SK-N-SH (cell line): ENCODE results near the gene PKDCC. TPM values are rescaled to one million over a fixed set of nuclear protein-coding genes. Genes with fewer than 3 reads are reported as not detected.

ENCODE experiments used
- CTCF ChIA-PET: fragments of 300-600, 350-600 bp; formaldehyde crosslinking; extraction: SDS; loops from one replicate; lab custom pipeline; 2021; lab: Yijun Ruan, JAX
- POLR2A ChIA-PET: fragments of 350-600 bp; sonication (Branson Sonifier 250); formaldehyde crosslinking; extraction: SDS; loops from one replicate; lab custom pipeline; 2020; ENCODE audit warnings: antibody characterized with exemption, inconsistent platforms; lab: Yijun Ruan, JAX
- DNase-seq: peaks from one replicate; pipeline ENCODE4 v3.0.0; 2012
- H2AFZ ChIP-seq: fragments of 200-600 bp; sonication (generic); 2 replicates; pipeline ENCODE4 v1.8.1; 2016; ENCODE audit warnings: antibody characterized with exemption, mild to moderate bottlenecking, low read depth
- H3F3A ChIP-seq: fragments of 200-600 bp; sonication (generic); replicated peaks from 2 replicates; pipeline ENCODE3; 2016; ENCODE audit warnings: antibody characterized with exemption, mild to moderate bottlenecking; ENCODE audit not compliant: insufficient read depth
- H3K27ac ChIP-seq, 2 experiments: fragments of 200-500 bp in 1 of 2; fragments of 200-600 bp in 1 of 2; sonication (Bioruptor generic) in 1 of 2; sonication (generic), shearing (Covaris generic) in 1 of 2; 2 replicates each; pipeline versions ENCODE4 v1.5.1 to v1.6.1; 2014 to 2016; ENCODE audit warnings: low read depth in 2 of 2, inconsistent platforms in 1 of 2, low read length in 1 of 2, mild to moderate bottlenecking in 1 of 2, mixed read lengths in 1 of 2
- H3K27me3 ChIP-seq: fragments of 200-600 bp; sonication (generic), shearing (Covaris generic); 2 replicates; pipeline ENCODE4 v1.6.1; 2016; ENCODE audit warnings: mixed run types; ENCODE audit not compliant: insufficient read depth
- H3K36me3 ChIP-seq, 2 experiments: fragments of 200-500 bp in 1 of 2; fragments of 200-600 bp in 1 of 2; sonication (Bioruptor generic) in 1 of 2; sonication (generic) in 1 of 2; replicated peaks in 1 of 2; 2 replicates each; pipeline versions ENCODE3 to v1.5.1; 2014 to 2016; ENCODE audit warnings: low read length in 1 of 2, mild to moderate bottlenecking in 1 of 2; ENCODE audit not compliant: insufficient read depth in 2 of 2, control insufficient read depth in 1 of 2
- H3K4me1 ChIP-seq, 2 experiments: fragments of 200-500 bp in 1 of 2; fragments of 200-600 bp in 1 of 2; sonication (Bioruptor generic) in 1 of 2; sonication (generic), shearing (Covaris generic) in 1 of 2; 2 replicates each; pipeline versions ENCODE4 v1.5.1 to v1.6.1; 2014 to 2016; ENCODE audit warnings: low read depth in 1 of 2, low read length in 1 of 2, mixed run types in 1 of 2; ENCODE audit not compliant: insufficient read depth in 2 of 2, control insufficient read depth in 1 of 2
- H3K4me2 ChIP-seq: fragments of 200-600 bp; sonication (generic), shearing (Covaris generic); 2 replicates; pipeline ENCODE4 v1.6.1; 2017; ENCODE audit warnings: mixed run types
- H3K4me3 ChIP-seq, 2 experiments: fragments of 200-500 bp in 1 of 2; fragments of 200-600 bp in 1 of 2; sonication (Bioruptor generic) in 1 of 2; sonication (generic), shearing (Covaris generic) in 1 of 2; 2 replicates each; pipeline versions ENCODE4 v1.5.1 to v1.8.1; 2014 to 2016; ENCODE audit warnings: low read depth in 2 of 2, inconsistent platforms in 1 of 2, low read length in 1 of 2, mild to moderate bottlenecking in 1 of 2, mixed read lengths in 1 of 2, moderate library complexity in 1 of 2
- H3K79me2 ChIP-seq: fragments of 200-600 bp; sonication (generic); 2 replicates; pipeline ENCODE4 v1.8.1; 2017; ENCODE audit warnings: mild to moderate bottlenecking; ENCODE audit not compliant: insufficient read depth
- H3K9ac ChIP-seq: fragments of 200-600 bp; sonication (generic); 2 replicates; pipeline ENCODE4 v1.6.1; 2017; ENCODE audit warnings: mixed run types
- H3K9me2 ChIP-seq: fragments of 200-600 bp; sonication (generic); 2 replicates; pipeline ENCODE4 v1.6.1; 2017; ENCODE audit warnings: mixed run types
- H3K9me3 ChIP-seq: fragments of 200-600 bp; sonication (generic); 2 replicates; pipeline ENCODE4 v1.6.1; 2017; ENCODE audit warnings: mixed run types, mild to moderate bottlenecking, moderate library complexity
- H4K20me1 ChIP-seq: fragments of 200-600 bp; sonication (generic); 2 replicates; pipeline ENCODE4 v1.6.1; 2017; ENCODE audit warnings: mild to moderate bottlenecking, mixed run types; ENCODE audit not compliant: insufficient read depth
- ELF1 ChIP-seq: IDR thresholded peaks from 2 replicates; pipeline ENCODE4 v1.4.0; 2012
- EP300 ChIP-seq, 2 experiments: IDR thresholded peaks; 2 replicates each; pipeline versions ENCODE4 v1.4.0 to v1.6.1; 2012; ENCODE audit warnings: borderline replicate concordance in 1 of 2, low read depth in 1 of 2, low read length in 1 of 2
- EZH2phosphoT487 ChIP-seq: fragments of 200-600 bp; sonication (generic); IDR thresholded peaks from 2 replicates; pipeline ENCODE4 v1.6.1; 2017; ENCODE audit warnings: low read depth, mixed run types, mild to moderate bottlenecking, antibody characterized with exemption, moderate library complexity, borderline replicate concordance
- FOSL2 ChIP-seq: IDR thresholded peaks from 2 replicates; pipeline ENCODE4 v1.4.0; 2012; ENCODE audit warnings: low read depth, mild to moderate bottlenecking, moderate library complexity, borderline replicate concordance
- IRF3 ChIP-seq: fragments of 150-350 bp; IDR thresholded peaks from 2 replicates; pipeline ENCODE4 v1.6.1; 2016; ENCODE audit warnings: mild to moderate bottlenecking, low read depth, low read length
- MAX ChIP-seq: IDR thresholded peaks from 2 replicates; pipeline ENCODE4 v1.4.0; 2012; ENCODE audit warnings: low read depth
- NFIC ChIP-seq: IDR thresholded peaks from 2 replicates; pipeline ENCODE4 v1.4.0; 2012; ENCODE audit warnings: borderline replicate concordance
- PBX3 ChIP-seq: IDR thresholded peaks from 2 replicates; pipeline ENCODE4; 2012
- POLR2AphosphoS5 ChIP-seq: IDR thresholded peaks from 2 replicates; pipeline ENCODE4 v1.6.1; 2012; ENCODE audit warnings: low read depth, low read length
- RAD21 ChIP-seq: IDR thresholded peaks from 2 replicates; pipeline ENCODE4 v1.6.1; 2012; ENCODE audit warnings: mild to moderate bottlenecking, low read length
- TCF12 ChIP-seq: IDR thresholded peaks from 2 replicates; pipeline ENCODE4 v1.4.0; 2012
- USF2 ChIP-seq: fragments of 150-350 bp; IDR thresholded peaks from 2 replicates; pipeline ENCODE4 v1.6.1; 2017; ENCODE audit warnings: antibody characterized with exemption, low read length, low read depth, borderline replicate concordance
- YY1 ChIP-seq: IDR thresholded peaks from 2 replicates; pipeline ENCODE4 v1.4.0; 2012; ENCODE audit warnings: low read depth, mild to moderate bottlenecking
- ZBTB33 ChIP-seq: IDR thresholded peaks from 2 replicates; pipeline ENCODE4 v1.4.0; 2012; ENCODE audit warnings: low read depth, borderline replicate concordance
- WGBS: methylation state at CpG from one replicate; pipeline ENCODE4 v1.1.6; 2017; ENCODE audit warnings: low lambda C conversion rate; 5-methylcytosine and 5-hydroxymethylcytosine counted together
- polyA plus RNA-seq, 3 experiments: library from polyadenylated mRNA; depleted of rRNA; stranded (reverse); fragments of >200 nt; gene quantifications; 2 replicates each; pipeline ENCODE4 v1.2.3, GENCODE V29; 2012

PKDCC gene
- polyA plus RNA-seq, 1 of the 3 experiments (the other 2 are of a cell fraction) = 16.0 TPM

- Histone ChIP-seq H3K9ac (no peak overlapping the region), H3K79me2 (no peaks in the 10 kb centered on the region), H4K20me1 (no peaks in the 10 kb centered on the region), H3K9me2 (no peaks in the 10 kb centered on the region), H3K27me3 (peaks cover 8% of the 10 kb centered on the region; the same call in 1 of the 2 replicates), H3K4me2 (no peak overlapping the region), H3K36me3 (no peaks in the 10 kb centered on the region), H3F3A (no peaks in the 10 kb centered on the region), H3K9me3 (no peaks in the 10 kb centered on the region), H3K27ac (no peak overlapping the region), H3K4me3 (no peak overlapping the region), H2AFZ (no peak overlapping the region), H3K4me1 (peaks cover 0 to 10% of the 10 kb centered on the region in 2 experiments; a peak in 2 of 4 replicates)
- DNase-seq = no peak
- POLR2A ChIA-PET = interaction anchor here (0.6 kb wide), 1 partner anchor 10 kb away, joined by 3 read pairs; no protein-coding TSS in a partner anchor
- CTCF ChIA-PET = interaction anchor here (1.7 to 23.8 kb wide), 7 partner anchors 9 to 241 kb away, joined by 5 to 897 read pairs (median 116); partner anchors contain the start of gene PKDCC
- 75% methylated on average over 2 of the region's 2 CpGs for WGBS
- TF ChIP-seq YY1 (no peak), EZH2phosphoT487 (no peak), PBX3 (no peak), USF2 (no peak), POLR2AphosphoS5 (no peak), FOSL2 (no peak), EP300 (IDR thresholded peaks at IDR 0.05; ENCODE audit: borderline replicate concordance in 1 of 2, low read depth in 1 of 2, low read length in 1 of 2) (no peak), IRF3 (no peak), RAD21 (no peak), ZBTB33 (no peak), NFIC (no peak), TCF12 (no peak), MAX (no peak), ELF1 (no peak)
These were observed 34.2 kb downstream of the PKDCC start for GRCh38 chr2:42082016-42082415.
